HG03378 (cell line): Measurements from ENCODE around the gene IGSF6.

ENCODE experiments used
- ATAC-seq: cut with Tn5 transposase; IDR thresholded peaks from one replicate; pipeline ENCODE4 v1.9.1; 2021; ENCODE audit warnings: mild to moderate bottlenecking, moderate library complexity; ENCODE audit not compliant: unreplicated experiment

IGSF6 gene

GRCh38 chr16:21603928-21604327, 48.5 kb downstream of the IGSF6 start:
- no peak for ATAC-seq

GRCh38 chr16:21602785-21603184, 49.6 kb downstream of the IGSF6 start:
- no peak for ATAC-seq

- peak; percentile 12 for ATAC-seq
Observed at GRCh38 chr16:21600031-21600773, 52.2 kb downstream of the IGSF6 start.

- ATAC-seq = peak; percentile 66
Observed at GRCh38 chr16:21599122-21600030, 53.0 kb downstream of the IGSF6 start, which contains the start of gene METTL9. Gene METTL9, plus strand, starts transcription at chr16:21599577. Its CDS starts 157 bp downstream, at chr16:21599734.

- ATAC-seq = no peak
Observed at GRCh38 chr16:21598701-21599121, 53.7 kb downstream of the IGSF6 start.

- no peak for ATAC-seq
Observed at GRCh38 chr16:21598206-21598605, 54.2 kb downstream of the IGSF6 start.

- no peak for ATAC-seq
Observed at GRCh38 chr16:21597561-21598030, 54.8 kb downstream of the IGSF6 start.

GRCh38 chr16:21593530-21594289, 58.7 kb downstream of the IGSF6 start:
- no peak for ATAC-seq

- no peak for ATAC-seq
Observed at GRCh38 chr16:21592191-21592590, 60.2 kb downstream of the IGSF6 start.

- no peak for ATAC-seq
Observed at GRCh38 chr16:21590796-21591195, 61.6 kb downstream of the IGSF6 start.

GRCh38 chr16:21590287-21590686, 62.1 kb downstream of the IGSF6 start:
- ATAC-seq = no peak

GRCh38 chr16:21589551-21589950, 62.9 kb downstream of the IGSF6 start:
- ATAC-seq = no peak
